ENCODE measurements around the gene STAC2. TPM values are rescaled to one million over a fixed set of nuclear protein-coding genes. Genes with fewer than 3 reads are reported as not detected.
A peak's percentile ranks its signal among the peaks of the same experiment; 100 is the strongest.
"Not testable (repeated sequence)": the region's sequence is repeated elsewhere in the genome, so short reads cannot be mapped to it uniquely, and the experiment has no call there.

Gene STAC2
- total RNA-seq, 2 experiments from 2014 or later = not detected

DNA sequence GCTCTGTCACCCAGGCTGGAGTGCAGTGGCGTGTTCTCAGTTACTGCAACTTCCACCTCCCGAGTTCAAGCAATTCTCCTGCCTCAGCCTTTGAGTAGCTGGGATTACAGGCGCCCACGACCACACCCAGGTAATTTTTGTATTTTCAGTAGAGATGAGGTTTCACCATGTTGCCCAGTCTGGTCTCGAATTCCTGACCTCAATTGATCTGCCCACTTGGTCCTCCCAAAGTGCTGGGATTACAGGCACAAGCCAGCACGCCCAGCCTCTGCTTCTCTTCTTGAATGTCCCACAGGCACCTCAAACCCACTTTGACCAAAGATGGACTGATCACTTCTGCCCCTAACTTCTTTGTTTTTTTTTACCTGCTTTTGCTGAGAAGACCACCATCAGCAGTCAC, 55.2 kb downstream of the STAC2 start:
- DNase-seq (no peak), ATAC-seq (no peak)
- no peak overlapping the region for H3K27ac Mint-ChIP-seq
- ChIA-PET POLR2A (interaction anchor here (0.6 kb wide), 1 partner anchor 36 kb away, joined by 3 read pairs; no protein-coding TSS in a partner anchor), CTCF (interaction anchor here (0.6 to 1.6 kb wide), 3 partner anchors 67 to 479 kb away, joined by 3 to 4 read pairs (median 4); no protein-coding TSS in a partner anchor)
- H3K9me3 Mint-ChIP-seq (ENCODE audit: low read depth) = no peaks in the 10 kb centered on the region
- no peaks in the 10 kb centered on the region for H3K36me3 Mint-ChIP-seq (ENCODE audit: low read depth)
- no peak overlapping the region for H3K4me3 Mint-ChIP-seq
- intact Hi-C loops (cut with DNase I, micrococcal nuclease) = no loop called here
- peaks cover 18% of the 10 kb centered on the region for H3K27me3 Mint-ChIP-seq
- peaks cover 20% of the 10 kb centered on the region for H3K4me1 Mint-ChIP-seq

- H3K4me1 Mint-ChIP-seq = peaks cover 19% of the 10 kb centered on the region
- H3K27me3 Mint-ChIP-seq = peaks cover 18% of the 10 kb centered on the region
- H3K27ac Mint-ChIP-seq = no peak overlapping the region
- ChIA-PET POLR2A (interaction anchor here (0.6 kb wide), 1 partner anchor 30 kb away, joined by 3 read pairs; the partner anchor contains the start of gene RPL19), CTCF (interaction anchor here (0.6 to 1.6 kb wide), 3 partner anchors 68 to 478 kb away, joined by 3 to 4 read pairs (median 4); no protein-coding TSS in a partner anchor)
- intact Hi-C loops (cut with DNase I, micrococcal nuclease) = no loop called here
- ATAC-seq (no peak), DNase-seq (no peak)
- no peak overlapping the region for H3K4me3 Mint-ChIP-seq
- no peaks in the 10 kb centered on the region for H3K9me3 Mint-ChIP-seq (ENCODE audit: low read depth)
- no peaks in the 10 kb centered on the region for H3K36me3 Mint-ChIP-seq (ENCODE audit: low read depth)
Observed at GRCh38 chr17:39170109-39170508, 55.6 kb downstream of the STAC2 start.

GRCh38 chr17:39169518-39169917, 56.2 kb downstream of the STAC2 start:
- peaks cover 23% of the 10 kb centered on the region for H3K4me1 Mint-ChIP-seq
- ATAC-seq (no peak), DNase-seq (no peak)
- no peaks in the 10 kb centered on the region for H3K9me3 Mint-ChIP-seq (ENCODE audit: low read depth)
- peaks cover 23% of the 10 kb centered on the region for H3K27me3 Mint-ChIP-seq
- POLR2A ChIA-PET = interaction anchor here (0.6 kb wide), 2 partner anchors 30 to 881 kb away, joined by 3 to 4 read pairs; partner anchors contain the start of gene RPL19
- CTCF ChIA-PET = interaction anchor here (1.6 kb wide), 1 partner anchor 68 kb away, joined by 4 read pairs; no protein-coding TSS in a partner anchor
- no peaks in the 10 kb centered on the region for H3K36me3 Mint-ChIP-seq (ENCODE audit: low read depth)
- no peak overlapping the region for H3K27ac Mint-ChIP-seq
- no peak overlapping the region for H3K4me3 Mint-ChIP-seq
- intact Hi-C loops (cut with DNase I, micrococcal nuclease) = loop anchor here in 1 of 2 experiments (5.0 kb wide), 1 partner anchor 68 kb away; no protein-coding TSS in a partner anchor

DNA sequence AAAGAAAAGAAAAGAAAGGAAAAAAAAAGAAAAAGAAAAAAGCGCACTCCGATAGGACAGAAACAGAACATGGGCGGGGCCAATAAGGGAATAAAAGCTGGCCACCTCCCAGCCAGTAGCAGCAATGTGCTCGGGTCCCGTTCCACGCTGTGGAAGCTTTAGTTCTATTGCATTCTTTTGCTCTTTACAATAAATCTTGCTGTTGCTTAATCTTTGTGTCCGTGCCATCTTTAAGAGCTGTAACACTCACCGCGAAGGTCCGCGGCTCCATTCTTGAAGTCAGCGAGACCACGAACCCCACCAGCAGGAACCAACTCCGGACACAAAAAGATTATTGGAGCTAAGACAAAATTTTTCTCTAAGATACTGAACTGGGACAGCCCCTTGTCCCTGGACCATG, 56.6 kb downstream of the STAC2 start:
- ATAC-seq (no peak), DNase-seq (no peak)
- CTCF ChIA-PET = interaction anchor here (0.9 to 1.6 kb wide), 2 partner anchors 31 to 69 kb away, joined by 3 to 4 read pairs; partner anchors contain the start of gene RPL19
- peaks cover 24% of the 10 kb centered on the region for H3K27me3 Mint-ChIP-seq
- H3K4me3 Mint-ChIP-seq = no peak overlapping the region
- H3K4me1 Mint-ChIP-seq = peaks cover 26% of the 10 kb centered on the region
- POLR2A ChIA-PET = interaction anchor here (0.6 kb wide), 2 partner anchors 23 to 882 kb away, joined by 3 to 4 read pairs; no protein-coding TSS in a partner anchor
- intact Hi-C loops (cut with DNase I, micrococcal nuclease) = loop anchor here in 1 of 2 experiments (5.0 kb wide), 1 partner anchor 68 kb away; no protein-coding TSS in a partner anchor
- H3K9me3 Mint-ChIP-seq (ENCODE audit: low read depth) = no peaks in the 10 kb centered on the region
- no peaks in the 10 kb centered on the region for H3K36me3 Mint-ChIP-seq (ENCODE audit: low read depth)
- no peak overlapping the region for H3K27ac Mint-ChIP-seq

GRCh38 chr17:39168503-39168902, 57.2 kb downstream of the STAC2 start:
- not testable (repeated sequence) for H3K27ac Mint-ChIP-seq; H3K4me3 Mint-ChIP-seq; H3K9me3 Mint-ChIP-seq (ENCODE audit: low read depth); DNase-seq; ATAC-seq; H3K36me3 Mint-ChIP-seq (ENCODE audit: low read depth)
- intact Hi-C loops (cut with DNase I, micrococcal nuclease) = loop anchor here in 1 of 2 experiments (5.0 kb wide), 1 partner anchor 69 kb away; no protein-coding TSS in a partner anchor
- ChIA-PET CTCF (interaction anchor here (0.6 to 2.1 kb wide), 4 partner anchors 15 to 126 kb away, joined by 3 to 11 read pairs (median 4); partner anchors contain the start of gene RPL19), POLR2A (interaction anchor here (0.6 kb wide), 1 partner anchor 23 kb away, joined by 3 read pairs; no protein-coding TSS in a partner anchor)
- Mint-ChIP-seq H3K4me1 (peaks cover 28% of the 10 kb centered on the region), H3K27me3 (peaks cover 24% of the 10 kb centered on the region)

GRCh38 chr17:39167476-39167875, 58.3 kb downstream of the STAC2 start:
- ChIA-PET CTCF (interaction anchor here (1.1 to 3.8 kb wide), 9 partner anchors 14 to 290 kb away, joined by 3 to 49 read pairs (median 3); no protein-coding TSS in a partner anchor), POLR2A (interaction anchor here (2.6 kb wide), 1 partner anchor 14 kb away, joined by 9 read pairs; no protein-coding TSS in a partner anchor)
- ATAC-seq = no peak
- Mint-ChIP-seq H3K4me3 (no peak overlapping the region), H3K36me3 (ENCODE audit: low read depth) (no peaks in the 10 kb centered on the region), H3K27me3 (peaks cover 24% of the 10 kb centered on the region), H3K27ac (no peak overlapping the region), H3K9me3 (ENCODE audit: low read depth) (no peaks in the 10 kb centered on the region), H3K4me1 (peaks cover 24% of the 10 kb centered on the region)
- no peak for DNase-seq
- intact Hi-C loops (cut with DNase I, micrococcal nuclease) = loop anchor here in 1 of 2 experiments (5.0 kb wide), 1 partner anchor 70 kb away; no protein-coding TSS in a partner anchor

- DNase-seq (no peak), ATAC-seq (no peak)
- Mint-ChIP-seq H3K4me1 (peaks cover 24% of the 10 kb centered on the region), H3K27ac (no peak overlapping the region), H3K36me3 (ENCODE audit: low read depth) (no peaks in the 10 kb centered on the region), H3K9me3 (ENCODE audit: low read depth) (no peaks in the 10 kb centered on the region), H3K4me3 (no peak overlapping the region), H3K27me3 (peaks cover 24% of the 10 kb centered on the region)
- CTCF ChIA-PET = interaction anchor here (0.5 to 3.8 kb wide), 12 partner anchors 8 to 313 kb away, joined by 3 to 76 read pairs (median 4); partner anchors contain the start of gene RPL23
- intact Hi-C loops (cut with DNase I, micrococcal nuclease) = loop anchor here in 1 of 2 experiments (5.0 kb wide), 1 partner anchor 71 kb away; no protein-coding TSS in a partner anchor
- POLR2A ChIA-PET = interaction anchor here (0.6 to 2.6 kb wide), 2 partner anchors 13 to 328 kb away, joined by 6 to 9 read pairs; no protein-coding TSS in a partner anchor
Observed at GRCh38 chr17:39166437-39167335, 59.1 kb downstream of the STAC2 start.

GRCh38 chr17:39165841-39166349, 59.9 kb downstream of the STAC2 start, which contains the start of gene ARL5C:
ARL5C (minus strand) TSS chr17:39166161; CDS start chr17:39165760, 401 bp downstream.
- Mint-ChIP-seq H3K36me3 (ENCODE audit: low read depth) (no peaks in the 10 kb centered on the region), H3K4me3 (peak within 1 kb of the TSS; percentile 85), H3K27me3 (peaks cover 24% of the 10 kb centered on the region), H3K9me3 (ENCODE audit: low read depth) (no peaks in the 10 kb centered on the region), H3K4me1 (peaks cover 24% of the 10 kb centered on the region), H3K27ac (peak within 1 kb of the TSS; percentile 76)
- DNase-seq = no peak
- no peak for ATAC-seq
- ChIA-PET POLR2A (interaction anchor here (2.6 kb wide), 1 partner anchor 13 kb away, joined by 9 read pairs; no protein-coding TSS in a partner anchor), CTCF (interaction anchor here (0.5 to 3.8 kb wide), 12 partner anchors 9 to 298 kb away, joined by 3 to 76 read pairs (median 4); no protein-coding TSS in a partner anchor)
- intact Hi-C loops (cut with DNase I, micrococcal nuclease) = loop anchor here (1.0 to 5.0 kb wide), 4 partner anchors 9 to 79 kb away; no protein-coding TSS in a partner anchor

GRCh38 chr17:39165178-39165840, 60.4 kb downstream of the STAC2 start:
- H3K27ac Mint-ChIP-seq = peak overlapping the region; percentile 76
- DNase-seq (no peak), ATAC-seq (no peak)
- H3K36me3 Mint-ChIP-seq (ENCODE audit: low read depth) = no peaks in the 10 kb centered on the region
- H3K4me3 Mint-ChIP-seq = peak overlapping the region; percentile 85
- CTCF ChIA-PET = interaction anchor here (0.6 to 3.8 kb wide), 45 partner anchors 10 to 1355 kb away, joined by 3 to 79 read pairs (median 4); partner anchors contain the start of genes PLXDC1, RPL19 and RPL23
- peaks cover 24% of the 10 kb centered on the region for H3K27me3 Mint-ChIP-seq
- no peaks in the 10 kb centered on the region for H3K9me3 Mint-ChIP-seq (ENCODE audit: low read depth)
- intact Hi-C loops (cut with DNase I, micrococcal nuclease) = loop anchor here (1.0 to 5.0 kb wide), 4 partner anchors 10 to 79 kb away; no protein-coding TSS in a partner anchor
- POLR2A ChIA-PET = interaction anchor here (0.5 to 2.6 kb wide), 11 partner anchors 11 to 841 kb away, joined by 3 to 9 read pairs (median 3); no protein-coding TSS in a partner anchor
- H3K4me1 Mint-ChIP-seq = peaks cover 24% of the 10 kb centered on the region

- peak; percentile 96 for ATAC-seq
- Mint-ChIP-seq H3K27me3 (peaks cover 24% of the 10 kb centered on the region), H3K9me3 (ENCODE audit: low read depth) (no peaks in the 10 kb centered on the region), H3K27ac (peak overlapping the region; percentile 76), H3K4me1 (peaks cover 24% of the 10 kb centered on the region), H3K36me3 (ENCODE audit: low read depth) (no peaks in the 10 kb centered on the region), H3K4me3 (peak overlapping the region; percentile 85)
- ChIA-PET POLR2A (interaction anchor here (0.5 to 1.3 kb wide), 10 partner anchors 10 to 841 kb away, joined by 3 to 6 read pairs (median 3); no protein-coding TSS in a partner anchor), CTCF (interaction anchor here (0.6 to 3.8 kb wide), 47 partner anchors 10 to 1355 kb away, joined by 3 to 79 read pairs (median 4); partner anchors contain the start of genes PLXDC1, RPL19 and RPL23)
- intact Hi-C loops (cut with DNase I, micrococcal nuclease) = loop anchor here (1.0 to 5.0 kb wide), 5 partner anchors 10 to 80 kb away; no protein-coding TSS in a partner anchor
- peak; percentile 86 for DNase-seq
Observed at GRCh38 chr17:39164675-39165143, 61.0 kb downstream of the STAC2 start.
